Gastroesophageal sphincter (tissue), 3 donors: ENCODE measurements around the gene MOB3B.

Experiments
- EP300 ChIP-seq: sonication (generic); formaldehyde crosslinking; IDR thresholded peaks from one replicate; pipeline ENCODE4 v1.6.1; 2017; ENCODE audit warnings: antibody characterized with exemption, mild to moderate bottlenecking
- POLR2A ChIP-seq, 2 donors: fragments of 450-650 bp; IDR thresholded peaks; one replicate each; pipeline ENCODE4 v1.6.1; 2017; ENCODE audit warnings: antibody characterized with exemption in 2 of 2, mild to moderate bottlenecking in 2 of 2, moderate library complexity in 1 of 2
- TF ChIP-seq, protein P1 (sequence below), 4 experiments: fragments of 200-600 bp in 2 of 4; fragments of 450-650 bp in 2 of 4; sonication (generic) in 1 of 4; IDR thresholded peaks; one replicate each; pipeline ENCODE4 v1.5.1; 2017 to 2019; ENCODE audit warnings: antibody characterized with exemption in 4 of 4, mild to moderate bottlenecking in 2 of 4, moderate library complexity in 2 of 4

DNA sequence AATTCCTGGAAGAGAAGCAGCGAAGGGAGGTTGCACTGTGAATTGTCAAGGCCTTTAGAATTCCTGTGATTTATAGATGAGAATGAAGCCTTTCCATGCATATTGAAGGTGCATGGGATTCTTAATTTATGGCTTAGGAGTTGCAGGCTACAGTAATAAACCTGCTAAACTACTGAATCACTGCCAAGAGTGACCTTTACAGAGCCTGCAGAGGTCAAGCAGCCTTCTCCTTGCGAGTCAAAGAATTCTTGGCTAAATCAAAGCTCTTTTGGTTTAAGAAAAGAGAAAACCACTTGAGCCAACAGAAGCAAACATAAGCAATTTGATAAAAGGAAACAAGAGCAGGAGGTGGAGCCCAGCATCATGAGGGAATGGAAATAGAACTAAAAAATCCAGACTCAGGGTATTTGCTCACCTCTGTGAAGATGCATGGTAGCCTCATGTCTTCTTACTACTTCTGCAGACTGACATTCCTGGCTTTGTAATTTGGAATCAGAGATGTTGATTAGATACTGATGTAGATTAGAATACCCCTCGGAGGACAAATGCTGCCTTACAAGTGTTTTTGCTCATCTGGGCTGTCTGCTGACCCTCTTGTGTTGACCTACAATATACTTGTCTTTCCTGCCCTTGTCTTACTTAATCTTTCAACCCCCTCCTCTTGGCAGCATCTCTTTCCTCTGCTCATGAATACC lies 95.8 kb downstream of the MOB3B start:
- TF ChIP-seq EP300: no peak
- TF ChIP-seq, protein P1, sequence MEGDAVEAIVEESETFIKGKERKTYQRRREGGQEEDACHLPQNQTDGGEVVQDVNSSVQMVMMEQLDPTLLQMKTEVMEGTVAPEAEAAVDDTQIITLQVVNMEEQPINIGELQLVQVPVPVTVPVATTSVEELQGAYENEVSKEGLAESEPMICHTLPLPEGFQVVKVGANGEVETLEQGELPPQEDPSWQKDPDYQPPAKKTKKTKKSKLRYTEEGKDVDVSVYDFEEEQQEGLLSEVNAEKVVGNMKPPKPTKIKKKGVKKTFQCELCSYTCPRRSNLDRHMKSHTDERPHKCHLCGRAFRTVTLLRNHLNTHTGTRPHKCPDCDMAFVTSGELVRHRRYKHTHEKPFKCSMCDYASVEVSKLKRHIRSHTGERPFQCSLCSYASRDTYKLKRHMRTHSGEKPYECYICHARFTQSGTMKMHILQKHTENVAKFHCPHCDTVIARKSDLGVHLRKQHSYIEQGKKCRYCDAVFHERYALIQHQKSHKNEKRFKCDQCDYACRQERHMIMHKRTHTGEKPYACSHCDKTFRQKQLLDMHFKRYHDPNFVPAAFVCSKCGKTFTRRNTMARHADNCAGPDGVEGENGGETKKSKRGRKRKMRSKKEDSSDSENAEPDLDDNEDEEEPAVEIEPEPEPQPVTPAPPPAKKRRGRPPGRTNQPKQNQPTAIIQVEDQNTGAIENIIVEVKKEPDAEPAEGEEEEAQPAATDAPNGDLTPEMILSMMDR (IDR thresholded peaks at IDR 0.05): no peak
- TF ChIP-seq POLR2A (IDR thresholded peaks at IDR 0.05): no peak
